Glomerular endothelial cell (primary cell): ENCODE data around the gene PRRT1. TPM values are rescaled to one million over a fixed set of nuclear protein-coding genes. Genes with fewer than 3 reads are reported as not detected.
"Not testable (repeated sequence)": the region's sequence is repeated elsewhere in the genome, so short reads cannot be mapped to it uniquely, and the experiment has no call there.

Source experiments
- DNase-seq: peaks from one replicate; pipeline ENCODE4 v3.0.0-alpha.2; 2011; ENCODE audit warnings: low read depth, low spot score; ENCODE audit errors: extremely low read depth
- total RNA-seq: library from RNA; depleted of rRNA; stranded (reverse); fragments of >200 nt; gene quantifications from 2 replicates; pipeline ENCODE4 v1.2.3, GENCODE V29; 2015

PRRT1 gene
- total RNA-seq, 1 donor from 2014 or later = 0.70 TPM

- DNase-seq = no peak
Observed at GRCh38 chr6:32152769-32153563, 1.2 kb upstream of the PRRT1 start.

DNA sequence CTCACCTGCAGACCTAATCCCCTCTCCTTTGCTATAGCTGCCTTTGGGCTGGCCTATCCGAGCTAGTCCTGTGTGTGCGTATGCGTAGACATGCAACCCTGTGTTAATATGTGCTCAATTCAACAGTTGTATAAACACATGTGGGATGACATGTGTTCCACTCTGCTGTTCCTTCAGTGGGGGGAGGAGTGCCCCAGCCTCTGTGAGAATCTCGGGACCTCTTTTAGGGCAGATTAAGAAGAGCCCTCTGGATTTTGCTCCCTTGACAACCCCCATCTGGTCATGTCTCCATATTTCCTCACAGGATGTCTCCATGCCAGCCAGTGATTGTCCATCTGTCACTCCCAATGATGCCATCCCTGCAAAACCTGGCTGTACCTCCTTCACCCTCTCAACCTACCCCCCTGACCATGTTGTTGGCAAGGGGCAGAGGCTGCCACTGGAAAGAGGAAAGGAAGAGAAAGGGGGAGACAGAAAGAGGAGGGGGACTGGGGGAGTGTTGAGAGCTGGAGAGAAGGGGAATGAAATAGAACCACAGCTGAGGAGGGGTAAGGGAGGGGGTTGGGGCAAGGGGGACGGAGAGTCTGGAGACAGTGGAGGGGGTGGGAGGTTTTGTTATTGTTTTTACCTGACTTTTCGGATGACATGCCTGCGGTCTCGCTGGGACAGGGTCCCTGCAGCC lies 417 bp downstream of the PRRT1 start:
- no peak for DNase-seq

- DNase-seq = no peak
Observed at GRCh38 chr6:32149932-32150870, 1.5 kb downstream of the PRRT1 start.

DNA sequence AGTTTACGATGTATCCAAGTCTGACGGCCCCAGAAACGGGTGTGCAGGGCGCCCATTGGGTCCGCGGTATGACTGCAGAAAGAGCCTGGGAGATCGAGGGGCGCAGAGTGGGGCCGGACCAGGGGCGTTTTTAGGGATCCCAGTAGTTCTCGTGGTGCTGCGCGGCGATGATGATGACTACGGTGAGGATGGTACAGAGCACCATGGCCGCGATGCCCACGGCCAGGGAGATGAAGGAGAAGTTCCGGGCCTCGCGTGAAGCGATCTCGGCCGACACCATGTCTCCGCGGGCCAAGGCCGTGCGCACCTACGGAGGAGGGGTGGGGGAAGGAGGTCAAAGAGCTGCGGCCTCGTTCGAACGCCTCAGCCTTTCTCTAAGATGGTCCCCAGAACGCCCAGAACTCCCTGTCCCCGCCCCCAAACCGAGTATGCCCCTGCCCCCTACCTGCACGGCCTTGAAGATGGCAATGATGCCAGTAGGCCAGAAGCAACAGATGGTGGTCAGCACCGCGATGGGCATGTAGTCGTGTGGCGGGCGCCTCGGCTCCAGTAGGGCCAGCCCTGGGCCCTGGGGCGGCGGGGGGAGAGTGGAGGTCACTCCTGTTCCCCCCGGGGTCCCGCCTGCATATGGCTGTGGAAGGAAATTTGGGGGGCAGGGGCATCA lies 2.5 kb downstream of the PRRT1 start:
- no peak for DNase-seq

DNA sequence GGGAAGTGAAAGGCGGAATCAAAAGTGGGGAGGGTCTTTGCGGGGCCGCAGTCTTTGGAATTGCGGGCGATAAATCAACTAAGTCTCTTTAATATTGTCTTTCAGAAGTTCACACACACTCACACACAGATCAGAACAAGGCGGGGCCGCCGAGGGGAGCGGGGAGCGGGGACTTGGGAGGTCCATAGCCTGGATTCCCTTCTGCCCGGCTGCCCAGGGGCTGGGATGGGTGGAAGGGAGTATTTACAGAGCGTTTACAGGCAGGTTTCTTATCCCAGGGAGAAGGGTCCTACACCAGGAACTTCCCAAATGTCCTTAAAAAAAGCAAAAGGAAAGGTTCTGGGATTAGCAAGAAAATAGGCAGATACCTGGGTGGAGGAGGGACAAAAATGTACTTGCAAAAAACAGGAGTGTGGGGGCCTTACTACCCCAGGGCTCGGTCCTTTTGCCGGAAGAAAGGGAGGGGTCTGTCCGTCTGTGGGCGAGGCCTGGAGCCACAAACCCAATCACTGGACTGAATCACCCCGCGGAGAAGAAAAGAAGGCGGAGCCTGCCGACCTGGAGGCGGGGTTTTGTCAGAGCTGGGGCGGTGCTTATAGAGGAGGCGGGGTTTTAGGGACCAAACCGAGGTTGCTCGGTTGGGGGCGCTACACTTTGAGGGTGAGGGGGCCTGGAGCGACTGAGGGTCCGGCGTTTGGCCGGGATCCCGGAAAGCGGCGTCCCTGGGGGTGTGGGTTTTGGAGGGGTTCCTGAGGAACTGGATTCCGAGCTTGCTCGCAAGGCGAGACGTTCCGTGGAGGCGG lies 3.2 kb downstream of the PRRT1 start:
- DNase-seq = no peak

- DNase-seq = no peak
Observed at GRCh38 chr6:32147401-32148132, 4.2 kb downstream of the PRRT1 start.

DNA sequence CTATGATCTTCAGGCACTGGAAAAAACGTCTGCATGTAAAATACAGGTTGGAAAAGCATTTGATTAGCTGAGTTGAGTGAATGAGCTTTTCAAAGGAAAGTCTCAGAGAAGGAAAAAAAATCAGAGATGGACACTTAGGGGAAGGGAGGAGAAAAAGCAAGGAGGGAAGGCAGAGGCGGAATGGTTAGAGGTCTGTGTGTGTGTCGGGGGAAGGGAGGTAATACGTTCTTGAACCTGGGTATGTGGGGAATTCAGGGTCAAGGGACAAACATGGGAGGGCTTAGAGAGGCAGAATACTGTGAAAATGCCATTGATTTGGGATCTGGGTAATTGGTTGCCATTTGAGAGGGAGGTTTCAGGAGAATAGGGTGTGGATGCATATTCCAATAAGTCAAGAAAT lies 5.1 kb downstream of the PRRT1 start:
- no peak for DNase-seq

DNA sequence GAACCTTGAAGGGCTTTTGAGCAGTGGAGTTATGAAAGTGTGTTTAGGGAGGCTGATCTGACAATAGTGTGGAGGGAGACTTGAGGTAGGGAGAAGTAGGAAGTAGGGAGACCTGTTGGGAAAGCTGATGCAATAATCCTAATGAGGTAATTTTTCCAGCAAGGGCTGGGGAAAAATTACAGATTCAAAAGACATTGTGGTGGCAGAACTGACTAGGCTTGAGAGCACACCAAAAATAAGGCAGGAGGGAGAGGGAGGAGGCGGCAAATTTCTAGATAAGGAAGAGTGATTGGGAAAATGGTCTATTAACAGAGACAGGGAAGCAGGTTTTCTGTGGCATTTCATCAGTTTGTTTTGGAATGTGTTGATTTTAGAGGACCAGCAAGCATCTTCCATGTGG lies 5.5 kb downstream of the PRRT1 start:
- no peak for DNase-seq

- not testable (repeated sequence) for DNase-seq
Observed at GRCh38 chr6:32144238-32144637, 7.5 kb downstream of the PRRT1 start.

DNA sequence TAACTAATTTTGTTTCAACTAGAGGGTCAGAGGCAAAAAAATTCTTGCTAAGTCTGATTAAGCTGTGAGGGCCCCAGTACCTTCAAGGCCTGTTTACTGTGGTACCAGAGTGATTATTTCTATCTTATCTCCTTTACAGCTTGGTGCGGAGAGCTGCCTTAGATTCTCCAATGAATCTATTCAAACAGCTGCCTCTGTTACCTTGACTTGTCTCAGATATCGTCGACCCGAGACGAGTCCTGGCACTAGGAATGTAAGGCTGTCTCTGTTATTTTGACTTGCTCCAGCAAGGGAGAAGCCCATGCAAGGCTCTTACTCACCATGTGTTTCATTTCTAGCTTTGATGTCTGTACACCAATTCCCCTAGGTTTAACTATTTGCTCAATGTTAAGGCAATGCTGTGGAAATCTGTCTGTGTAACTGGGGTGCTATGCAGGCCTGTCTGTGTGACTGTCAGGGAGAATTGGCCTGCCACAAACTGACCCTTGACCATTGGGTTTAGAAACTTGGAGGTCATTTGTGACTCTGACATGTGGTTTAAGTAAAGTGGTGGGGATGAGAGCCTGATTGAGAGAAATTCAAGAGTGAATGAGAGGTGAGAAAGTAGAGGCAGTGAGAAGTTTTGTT lies 11.2 kb downstream of the PRRT1 start:
- no peak for DNase-seq

- DNase-seq = no peak
Observed at GRCh38 chr6:32139590-32139989, 12.1 kb downstream of the PRRT1 start.

DNA sequence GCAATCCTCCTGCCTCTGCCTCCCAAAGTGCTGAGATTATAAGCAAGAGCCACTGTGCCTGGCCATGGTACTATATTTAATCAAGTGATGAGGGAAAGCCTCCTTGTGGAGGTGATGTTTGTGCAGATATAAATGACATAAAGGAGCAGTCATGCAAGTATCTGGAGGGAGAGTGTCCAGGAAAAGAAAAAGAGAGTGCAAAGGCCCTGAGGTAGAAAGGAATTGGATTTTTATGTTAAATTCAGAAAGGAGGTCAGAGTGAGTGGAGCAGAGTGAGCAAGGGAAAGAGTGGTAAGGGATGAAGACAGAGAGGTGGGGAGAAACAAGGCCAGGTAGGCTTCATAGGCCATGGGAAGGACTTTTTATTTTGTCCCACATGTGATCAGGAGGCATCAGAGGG lies 14.3 kb downstream of the PRRT1 start:
- DNase-seq = no peak

DNA sequence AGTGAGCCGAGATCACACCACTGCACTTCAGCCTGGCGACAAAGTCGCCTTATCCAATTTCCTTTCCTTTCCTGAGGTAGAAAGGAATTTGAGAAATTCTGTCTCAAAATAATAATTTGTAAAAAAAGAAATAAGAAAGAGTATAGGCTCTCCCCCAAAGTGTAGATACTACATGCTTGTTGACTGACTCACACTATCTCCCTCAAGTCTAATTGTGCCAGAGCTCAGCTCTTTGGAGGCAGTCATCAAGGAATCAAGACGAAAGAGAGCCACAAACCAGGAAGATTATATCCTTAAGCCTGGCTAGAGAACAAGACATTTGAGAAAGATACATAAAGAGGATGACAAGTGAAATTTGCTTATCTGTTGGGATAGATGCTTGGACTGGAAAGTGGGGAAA lies 18.0 kb downstream of the PRRT1 start:
- no peak for DNase-seq

DNA sequence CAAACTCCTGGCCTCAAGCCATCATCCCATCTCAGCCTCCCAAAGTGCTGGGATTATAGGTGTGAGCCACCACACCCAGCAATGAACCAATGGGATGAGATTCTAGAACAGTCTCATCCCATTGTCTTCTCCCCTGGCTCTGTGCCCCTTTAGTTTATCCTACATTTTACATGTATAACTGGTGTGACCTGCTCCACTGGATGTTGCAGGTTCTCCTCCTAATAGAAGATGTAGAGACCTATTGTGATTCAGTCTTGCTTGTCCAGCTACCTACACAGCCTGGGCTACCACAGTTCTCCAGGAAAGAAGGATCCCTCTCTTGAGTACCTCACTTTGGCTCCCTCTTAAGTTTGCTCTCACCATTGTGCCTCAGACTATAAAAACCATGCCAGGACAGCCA lies 19.6 kb downstream of the PRRT1 start:
- no peak for DNase-seq

GRCh38 chr6:32131439-32131948 lies 20.2 kb downstream of the PRRT1 start:
- no peak for DNase-seq

DNA sequence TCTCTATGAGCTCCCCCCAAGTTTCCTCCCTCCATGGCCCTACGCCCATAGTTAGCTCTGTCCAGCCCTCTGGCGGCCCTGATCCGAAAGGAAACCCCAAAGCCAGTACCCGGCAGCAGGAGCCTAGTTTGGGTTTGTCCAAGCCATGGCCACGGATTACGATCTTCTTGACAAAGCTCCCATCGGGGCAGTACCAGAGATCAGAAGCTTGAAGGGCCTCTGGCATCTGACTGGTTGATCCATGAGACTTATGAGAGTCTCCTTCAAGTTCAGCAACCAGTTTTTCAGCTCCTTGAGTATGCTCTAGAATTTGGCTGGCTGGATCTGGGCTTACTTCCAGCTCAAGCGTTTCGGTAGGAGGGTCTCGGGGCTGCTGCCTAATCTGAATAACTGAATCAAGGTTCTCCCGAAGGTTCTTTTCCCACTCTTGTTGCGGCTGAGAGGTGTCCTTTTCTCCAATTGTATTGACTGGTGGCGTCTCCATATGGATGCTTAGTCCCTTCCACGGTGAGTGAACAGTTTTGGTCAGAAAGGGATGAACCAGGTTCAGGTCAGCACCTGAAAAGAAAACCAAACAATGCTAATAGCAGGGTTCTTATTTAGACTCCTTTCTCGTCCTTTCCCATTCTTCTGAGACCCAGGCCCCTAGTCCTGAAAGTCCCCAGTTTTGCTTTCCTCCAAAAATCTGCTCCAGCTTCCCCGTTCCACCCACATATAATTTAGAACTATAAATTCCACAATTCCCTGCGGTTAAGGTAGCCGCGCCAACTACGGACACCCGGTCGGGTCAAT lies 22.2 kb downstream of the PRRT1 start:
- no peak for DNase-seq

DNA sequence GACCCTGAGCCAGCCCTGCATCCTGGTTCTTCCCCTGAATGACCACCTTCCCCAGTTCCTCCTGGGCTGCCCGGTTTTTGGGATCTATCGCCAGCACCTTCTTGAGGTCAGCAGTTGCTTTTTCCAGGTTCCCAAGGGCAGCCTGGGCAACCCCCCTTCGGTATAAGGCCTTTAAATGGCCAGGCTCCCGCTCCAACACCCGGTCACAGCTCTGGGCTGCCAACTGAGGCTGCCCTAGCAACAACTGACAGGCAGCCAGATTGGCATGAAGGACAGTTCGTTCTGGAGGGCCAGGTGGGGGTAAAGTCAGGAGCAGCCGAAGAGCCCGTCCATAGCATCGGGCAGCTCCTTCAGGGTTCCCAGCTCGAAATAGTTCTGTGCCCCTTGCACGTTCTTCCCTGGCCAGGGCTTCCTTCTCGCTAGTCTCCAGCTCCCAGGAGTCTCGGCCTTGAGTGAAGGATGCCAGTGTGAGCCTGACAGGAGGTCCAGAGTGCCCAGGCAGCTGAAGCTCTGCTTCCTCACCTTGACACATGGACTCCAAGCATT lies 22.9 kb downstream of the PRRT1 start:
- DNase-seq = no peak
